CD4-positive, alpha-beta T cell (primary cell): Measurements from ENCODE around the gene PCGF3. TPM values are rescaled to one million over a fixed set of nuclear protein-coding genes. Genes with fewer than 3 reads are reported as not detected.
A peak's percentile ranks its signal among the peaks of the same experiment; 100 is the strongest.
"Not testable (repeated sequence)": the region's sequence is repeated elsewhere in the genome, so short reads cannot be mapped to it uniquely, and the experiment has no call there.

Experiments
- ATAC-seq: fragments of 200-7000 bp; cut with Tn5 transposase; one replicate; pipeline ENCODE4 v1.10.0; 2022; ENCODE audit warnings: mild to moderate bottlenecking; ENCODE audit not compliant: poor library complexity
- CTCF ChIA-PET: fragments of 350-600 bp; sonication (Branson Sonifier 250); formaldehyde crosslinking; loops from one replicate; lab custom pipeline; 2021; ENCODE audit warnings: antibody characterized with exemption, inconsistent platforms; lab: Charles Lee
- POLR2A ChIA-PET: fragments of 350-600 bp; sonication (Branson Sonifier 250); formaldehyde crosslinking; loops from one replicate; lab custom pipeline; 2021; ENCODE audit warnings: antibody characterized with exemption, inconsistent platforms; lab: Charles Lee
- DNase-seq, 14 experiments: peaks; one replicate each; pipeline ENCODE4 v3.0.0-alpha.2; 2013 to 2020; ENCODE audit warnings: mixed read lengths in 2 of 14
- H3K27ac ChIP-seq, 2 donors: one replicate each; pipeline versions ENCODE4 v1.5.1 to v1.7.0; 2013; ENCODE audit warnings: low read length in 2 of 2, low read depth in 1 of 2, mild to moderate bottlenecking in 1 of 2
- H3K27me3 ChIP-seq, 2 experiments: 1 replicate in 1 of 2; 2 replicates in 1 of 2; pipeline versions ENCODE4 v1.6.1 to v1.7.0; 2013; ENCODE audit warnings: low read length in 2 of 2, control low read depth in 1 of 2, mild to moderate bottlenecking in 1 of 2, moderate library complexity in 1 of 2; ENCODE audit not compliant: insufficient read depth in 2 of 2, control insufficient read depth in 1 of 2
- H3K36me3 ChIP-seq: one replicate; pipeline ENCODE4 v1.6.1; 2013; ENCODE audit warnings: low read length, control low read depth; ENCODE audit not compliant: insufficient read depth
- H3K4me1 ChIP-seq: one replicate; pipeline ENCODE4 v1.6.1; 2013; ENCODE audit warnings: low read length, control low read depth; ENCODE audit not compliant: insufficient read depth
- H3K4me3 ChIP-seq: one replicate; pipeline ENCODE4 v1.5.1; 2013; ENCODE audit warnings: mild to moderate bottlenecking, low read length, moderate library complexity
- H3K9me3 ChIP-seq, 2 experiments: 1 replicate in 1 of 2; 2 replicates in 1 of 2; pipeline versions ENCODE4 v1.6.1 to v1.7.0; 2013; ENCODE audit warnings: low read length in 2 of 2, mild to moderate bottlenecking in 2 of 2, control low read depth in 1 of 2, moderate library complexity in 1 of 2; ENCODE audit not compliant: control insufficient read depth in 1 of 2, insufficient read depth in 1 of 2
- H3K27ac Mint-ChIP-seq: one replicate; pipeline ENCODE4 v1.8.0; 2020; ENCODE audit warnings: mixed read lengths
- H3K27me3 Mint-ChIP-seq: one replicate; pipeline ENCODE4 v1.8.0; 2021; ENCODE audit warnings: mixed read lengths
- H3K36me3 Mint-ChIP-seq: one replicate; pipeline ENCODE4 v1.8.0; 2021; ENCODE audit warnings: low read depth, mixed read lengths
- H3K4me1 Mint-ChIP-seq: one replicate; pipeline ENCODE4 v1.8.0; 2021; ENCODE audit warnings: low read depth, mixed read lengths
- H3K4me3 Mint-ChIP-seq: one replicate; pipeline ENCODE4 v1.8.0; 2020; ENCODE audit warnings: mild to moderate bottlenecking, mixed read lengths
- H3K9me3 Mint-ChIP-seq: one replicate; pipeline ENCODE4 v1.8.0; 2020; ENCODE audit warnings: mixed read lengths
- intact Hi-C, 2 experiments: fragments of 100-400 bp; cut with DNase I in 1 of 2; cut with micrococcal nuclease in 1 of 2; formaldehyde crosslinking; loops; one replicate each; pipeline versions ENCODE4 v1.15.1 to v1.9.0; 2023 to 2025; cut with DNase I, micrococcal nuclease
- total RNA-seq, 174 experiments: library from RNA in 2 of 174; stranded (reverse) in 2 of 174; gene quantifications; one replicate each; pipeline ENCODE4 v1.2.3 and lab custom pipeline; 2021 to 2026
- TF ChIP-seq, protein P1 (sequence below): fragments of 200-600 bp; IDR thresholded peaks from one replicate; pipeline ENCODE4 v1.8.0; 2022; ENCODE audit warnings: antibody characterized with exemption, mild to moderate bottlenecking

Gene PCGF3
- total RNA-seq, 2 experiments from 2014 or later = 45.1 to 48.6 TPM

DNA sequence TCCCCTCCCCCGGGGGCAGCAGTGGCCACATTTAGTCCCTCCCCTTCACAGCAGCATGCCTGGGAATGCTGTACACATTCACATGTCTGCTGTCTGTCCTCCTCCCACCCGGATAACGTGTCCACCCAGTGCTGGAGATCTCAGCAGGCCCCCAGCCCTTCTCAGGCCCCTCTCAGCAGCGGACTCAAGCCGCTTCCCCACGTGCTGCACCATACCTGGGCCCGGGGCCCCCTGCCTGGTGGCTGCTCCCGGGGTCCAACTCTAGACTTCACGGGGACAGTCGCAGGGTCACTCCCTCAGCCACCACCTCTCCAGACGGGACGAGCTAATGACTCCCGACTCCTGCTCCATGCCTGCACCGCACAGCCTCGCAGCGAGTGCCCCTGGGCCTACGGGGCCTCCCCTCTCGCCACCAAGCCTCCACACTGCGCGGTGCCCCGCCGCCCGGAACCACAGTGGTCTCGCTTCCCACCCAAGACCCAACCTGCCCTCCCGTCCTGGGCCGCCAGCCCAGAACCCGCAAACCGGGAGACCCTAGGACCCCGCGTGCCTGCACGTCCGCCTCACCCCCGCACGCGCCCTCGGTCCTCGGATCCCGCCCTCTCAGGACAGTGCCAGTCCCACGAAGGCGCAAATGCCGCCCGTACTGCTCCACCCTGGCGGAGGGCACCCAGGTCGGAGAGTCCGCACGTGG lies 1.3 kb upstream of the PCGF3 start:
- DNase-seq (peak in 1 of 14 experiments; percentile 49), ATAC-seq (no peak)
- Mint-ChIP-seq H3K4me1 (peaks cover 17% of the 10 kb centered on the region), H3K27ac (no peak overlapping the region), H3K36me3 (no peaks in the 10 kb centered on the region), H3K4me3 (peak overlapping the region; percentile 34), H3K9me3 (no peaks in the 10 kb centered on the region), H3K27me3 (no peaks in the 10 kb centered on the region)
- CTCF ChIA-PET = no interaction called here
- H3K36me3 ChIP-seq = peaks cover 6% of the 10 kb centered on the region
- H3K4me1 ChIP-seq = peaks cover 42% of the 10 kb centered on the region
- no peak overlapping the region for H3K4me3 ChIP-seq
- POLR2A ChIA-PET = no interaction called here
- H3K9me3 ChIP-seq = no peaks in the 10 kb centered on the region
- intact Hi-C loops = loop anchor here (2.0 kb wide), 2 partner anchors 30 to 78 kb away; partner anchors contain the start of genes ATP5ME (in 1 of the 2) and MYL5 (in 1 of the 2)
- TF ChIP-seq, protein P1, sequence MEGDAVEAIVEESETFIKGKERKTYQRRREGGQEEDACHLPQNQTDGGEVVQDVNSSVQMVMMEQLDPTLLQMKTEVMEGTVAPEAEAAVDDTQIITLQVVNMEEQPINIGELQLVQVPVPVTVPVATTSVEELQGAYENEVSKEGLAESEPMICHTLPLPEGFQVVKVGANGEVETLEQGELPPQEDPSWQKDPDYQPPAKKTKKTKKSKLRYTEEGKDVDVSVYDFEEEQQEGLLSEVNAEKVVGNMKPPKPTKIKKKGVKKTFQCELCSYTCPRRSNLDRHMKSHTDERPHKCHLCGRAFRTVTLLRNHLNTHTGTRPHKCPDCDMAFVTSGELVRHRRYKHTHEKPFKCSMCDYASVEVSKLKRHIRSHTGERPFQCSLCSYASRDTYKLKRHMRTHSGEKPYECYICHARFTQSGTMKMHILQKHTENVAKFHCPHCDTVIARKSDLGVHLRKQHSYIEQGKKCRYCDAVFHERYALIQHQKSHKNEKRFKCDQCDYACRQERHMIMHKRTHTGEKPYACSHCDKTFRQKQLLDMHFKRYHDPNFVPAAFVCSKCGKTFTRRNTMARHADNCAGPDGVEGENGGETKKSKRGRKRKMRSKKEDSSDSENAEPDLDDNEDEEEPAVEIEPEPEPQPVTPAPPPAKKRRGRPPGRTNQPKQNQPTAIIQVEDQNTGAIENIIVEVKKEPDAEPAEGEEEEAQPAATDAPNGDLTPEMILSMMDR = no peak
- no peak overlapping the region for H3K27ac ChIP-seq
- no peaks in the 10 kb centered on the region for H3K27me3 ChIP-seq

DNA sequence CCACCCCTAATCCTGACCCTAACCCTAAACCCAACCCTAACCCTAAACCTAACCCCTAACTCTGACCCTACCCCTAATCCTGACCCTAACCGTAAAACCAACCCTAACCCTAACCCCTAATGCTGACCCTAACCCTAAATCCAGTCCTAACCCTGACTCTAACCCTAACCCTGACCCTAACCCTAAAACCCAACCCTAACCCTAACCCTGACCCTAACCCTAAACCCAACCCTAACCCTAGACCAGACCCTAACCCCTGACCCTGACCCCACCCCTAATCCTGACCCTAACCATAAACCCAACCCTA lies 708 bp upstream of the PCGF3 start:
- H3K36me3 Mint-ChIP-seq = no peaks in the 10 kb centered on the region
- no peaks in the 10 kb centered on the region for H3K27me3 Mint-ChIP-seq
- DNase-seq (no peak), ATAC-seq (no peak)
- H3K9me3 Mint-ChIP-seq = no peaks in the 10 kb centered on the region
- Histone ChIP-seq H3K27me3 (no peaks in the 10 kb centered on the region), H3K9me3 (no peaks in the 10 kb centered on the region), H3K4me1 (peaks cover 36% of the 10 kb centered on the region), H3K4me3 (peak overlapping the region; percentile 77), H3K27ac (peak overlapping the region in 1 of 2 donors; percentile 68), H3K36me3 (peaks cover 6% of the 10 kb centered on the region)
- ChIA-PET CTCF (no interaction called here), POLR2A (no interaction called here)
- peaks cover 19% of the 10 kb centered on the region for H3K4me1 Mint-ChIP-seq
- peak overlapping the region; percentile 90 for H3K4me3 Mint-ChIP-seq
- TF ChIP-seq, protein P1 = no peak
- intact Hi-C loops = loop anchor here (1.0 to 2.0 kb wide), 4 partner anchors 30 to 268 kb away; partner anchors contain the start of genes ATP5ME (in 2 of the 2), MYL5 (in 2 of the 2) and DGKQ (in 1 of the 2)
- H3K27ac Mint-ChIP-seq = no peak overlapping the region

DNA sequence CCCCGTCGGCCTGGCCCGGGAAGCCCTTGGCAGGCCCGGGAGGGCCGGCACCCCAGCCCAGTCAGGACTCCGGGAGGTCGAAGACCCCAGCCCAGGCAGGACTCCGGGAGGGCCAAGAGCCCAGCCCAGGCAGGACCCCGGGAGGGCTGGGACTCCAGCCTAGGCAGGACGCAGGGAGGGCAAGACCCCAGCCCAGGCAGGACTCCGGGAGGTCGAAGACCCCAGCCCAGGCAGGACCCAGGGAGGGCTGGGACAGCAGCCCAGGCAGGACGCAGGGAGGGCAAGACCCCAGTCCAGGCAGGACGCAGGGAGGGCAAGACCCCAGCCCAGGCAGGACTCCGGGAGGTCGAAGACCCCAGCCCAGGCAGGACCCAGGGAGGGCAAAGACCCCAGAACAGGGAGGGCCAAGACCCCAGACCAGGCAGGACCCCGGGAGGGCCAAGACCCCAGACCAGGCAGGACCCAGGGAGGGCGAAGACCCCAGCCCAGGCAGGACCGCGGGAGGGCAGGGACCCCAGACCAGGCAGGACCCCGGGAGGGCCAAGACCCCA lies 526 bp downstream of the PCGF3 start:
- intact Hi-C loops, ATAC-seq, H3K27ac Mint-ChIP-seq: not testable (repeated sequence)

More for the DNA sequence above, 526 bp downstream of the PCGF3 start:
- H3K27me3 Mint-ChIP-seq, CTCF ChIA-PET, H3K9me3 Mint-ChIP-seq, H3K9me3 ChIP-seq, H3K4me3 Mint-ChIP-seq, H3K27me3 ChIP-seq, H3K36me3 Mint-ChIP-seq, DNase-seq, POLR2A ChIA-PET: not testable (repeated sequence)
- Histone ChIP-seq H3K4me1 (peaks cover 36% of the 10 kb centered on the region), H3K27ac (peak overlapping the region; percentile 58 to 64), H3K4me3 (peak overlapping the region; percentile 69), H3K36me3 (peaks cover 11% of the 10 kb centered on the region)
- peaks cover 32% of the 10 kb centered on the region for H3K4me1 Mint-ChIP-seq
